Adrenal gland (tissue), 5 donors: Measurements from ENCODE around the gene ISL1.

ENCODE experiments used
- POLR2A ChIP-seq, 2 donors: fragments of 450-650 bp; IDR thresholded peaks; one replicate each; pipeline ENCODE4 v1.6.1; 2017; ENCODE audit warnings: antibody characterized with exemption in 2 of 2, mild to moderate bottlenecking in 2 of 2, moderate library complexity in 1 of 2
- TF ChIP-seq, protein P1 (sequence below), 6 experiments: fragments of 450-650 bp in 4 of 6; fragments of 200-600 bp in 2 of 6; sonication (generic) in 1 of 6; IDR thresholded peaks; 1 replicate in 5 of 6; 2 replicates in 1 of 6; pipeline versions ENCODE4 v1.5.1 to v1.8.0; 2016 to 2021; ENCODE audit warnings: antibody characterized with exemption in 6 of 6, mild to moderate bottlenecking in 2 of 6, moderate library complexity in 1 of 6
- donor health status: DM: no; HTN: no; CAD: no.

DNA sequence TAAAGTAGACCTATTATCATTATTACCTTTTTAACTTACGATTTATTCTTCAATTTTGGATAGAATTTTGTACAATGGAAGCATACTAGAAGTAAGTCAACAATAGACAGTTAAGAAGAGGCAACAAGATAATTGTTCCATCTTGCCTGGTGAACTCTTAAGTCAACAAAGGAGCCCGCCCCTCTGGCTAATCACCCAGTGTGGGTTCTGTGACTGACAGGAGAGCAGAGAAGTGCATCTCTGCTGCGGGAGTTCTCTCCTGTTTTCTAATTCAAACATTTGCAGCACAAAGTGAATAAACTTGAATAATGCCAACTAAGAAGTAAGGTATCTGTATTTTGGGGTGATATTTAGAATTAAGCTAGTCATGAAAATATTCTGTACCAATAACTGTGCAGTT, 6.7 kb upstream of the ISL1 start:
- TF ChIP-seq, protein P1, sequence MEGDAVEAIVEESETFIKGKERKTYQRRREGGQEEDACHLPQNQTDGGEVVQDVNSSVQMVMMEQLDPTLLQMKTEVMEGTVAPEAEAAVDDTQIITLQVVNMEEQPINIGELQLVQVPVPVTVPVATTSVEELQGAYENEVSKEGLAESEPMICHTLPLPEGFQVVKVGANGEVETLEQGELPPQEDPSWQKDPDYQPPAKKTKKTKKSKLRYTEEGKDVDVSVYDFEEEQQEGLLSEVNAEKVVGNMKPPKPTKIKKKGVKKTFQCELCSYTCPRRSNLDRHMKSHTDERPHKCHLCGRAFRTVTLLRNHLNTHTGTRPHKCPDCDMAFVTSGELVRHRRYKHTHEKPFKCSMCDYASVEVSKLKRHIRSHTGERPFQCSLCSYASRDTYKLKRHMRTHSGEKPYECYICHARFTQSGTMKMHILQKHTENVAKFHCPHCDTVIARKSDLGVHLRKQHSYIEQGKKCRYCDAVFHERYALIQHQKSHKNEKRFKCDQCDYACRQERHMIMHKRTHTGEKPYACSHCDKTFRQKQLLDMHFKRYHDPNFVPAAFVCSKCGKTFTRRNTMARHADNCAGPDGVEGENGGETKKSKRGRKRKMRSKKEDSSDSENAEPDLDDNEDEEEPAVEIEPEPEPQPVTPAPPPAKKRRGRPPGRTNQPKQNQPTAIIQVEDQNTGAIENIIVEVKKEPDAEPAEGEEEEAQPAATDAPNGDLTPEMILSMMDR (IDR thresholded peaks at IDR 0.05) = no peak
- TF ChIP-seq POLR2A (IDR thresholded peaks at IDR 0.05) = no peak
